ENCODE data around the gene RASA3.

The RASA3 gene

GRCh38 chr13:113973218-113974164 lies 158.9 kb downstream of the RASA3 start, which contains the start of gene C13orf46:
TSS of gene C13orf46 (minus strand) at chr13:113974076. CDS start at chr13:113973997, 79 bp downstream.
- DNase-seq = no peak

GRCh38 chr13:113972451-113973217 lies 159.8 kb downstream of the RASA3 start:
- no peak for DNase-seq

GRCh38 chr13:113971471-113972231 lies 160.8 kb downstream of the RASA3 start:
- no peak for DNase-seq

GRCh38 chr13:113970810-113971470 lies 161.5 kb downstream of the RASA3 start:
- no peak for DNase-seq

- no peak for DNase-seq
Observed at GRCh38 chr13:113969973-113970611, 162.3 kb downstream of the RASA3 start.

GRCh38 chr13:113969311-113969972 lies 163.0 kb downstream of the RASA3 start:
- no peak for DNase-seq

GRCh38 chr13:113968463-113969310 lies 163.7 kb downstream of the RASA3 start:
- no peak for DNase-seq

- no peak for DNase-seq
Observed at GRCh38 chr13:113967729-113968462, 164.5 kb downstream of the RASA3 start.

- DNase-seq = no peak
Observed at GRCh38 chr13:113967206-113967720, 165.2 kb downstream of the RASA3 start.

GRCh38 chr13:113965968-113966884 lies 166.2 kb downstream of the RASA3 start:
- no peak for DNase-seq

- no peak for DNase-seq
Observed at GRCh38 chr13:113965383-113965874, 167.0 kb downstream of the RASA3 start.

GRCh38 chr13:113964251-113964995 lies 168.0 kb downstream of the RASA3 start:
- DNase-seq = no peak

- DNase-seq = no peak
Observed at GRCh38 chr13:113963376-113963775, 169.0 kb downstream of the RASA3 start.

GRCh38 chr13:113962975-113963374 lies 169.4 kb downstream of the RASA3 start:
- no peak for DNase-seq

GRCh38 chr13:113962386-113962785 lies 170.0 kb downstream of the RASA3 start:
- no peak for DNase-seq

- DNase-seq = no peak
Observed at GRCh38 chr13:113960276-113960948, 172.0 kb downstream of the RASA3 start.

- DNase-seq = no peak
Observed at GRCh38 chr13:113959198-113959597, 173.2 kb downstream of the RASA3 start.

Measured in CD4-positive, alpha-beta T cell treated with Interferon alpha-2 for 1 hour (primary cell).